Stimulated activated CD8-positive, alpha-beta memory T cell treated with anti-CD3 and anti-CD28 coated beads, Interleukin-15, amount 100 ng/mL, for 1 hour (primary cell): ENCODE data around the gene TNRC6C.
"Not testable (repeated sequence)": the region's sequence is repeated elsewhere in the genome, so short reads cannot be mapped to it uniquely, and the experiment has no call there.

ENCODE experiments used
- DNase-seq: peaks from one replicate; pipeline ENCODE4 v3.0.0-alpha.2; 2020; ENCODE audit warnings: low read depth

TNRC6C gene

GRCh38 chr17:78127239-78127887 lies 168.9 kb downstream of the TNRC6C start:
- DNase-seq = peak; percentile 28

- DNase-seq = no peak
Measured at GRCh38 chr17:78127888-78128550, 169.5 kb downstream of the TNRC6C start.

DNA sequence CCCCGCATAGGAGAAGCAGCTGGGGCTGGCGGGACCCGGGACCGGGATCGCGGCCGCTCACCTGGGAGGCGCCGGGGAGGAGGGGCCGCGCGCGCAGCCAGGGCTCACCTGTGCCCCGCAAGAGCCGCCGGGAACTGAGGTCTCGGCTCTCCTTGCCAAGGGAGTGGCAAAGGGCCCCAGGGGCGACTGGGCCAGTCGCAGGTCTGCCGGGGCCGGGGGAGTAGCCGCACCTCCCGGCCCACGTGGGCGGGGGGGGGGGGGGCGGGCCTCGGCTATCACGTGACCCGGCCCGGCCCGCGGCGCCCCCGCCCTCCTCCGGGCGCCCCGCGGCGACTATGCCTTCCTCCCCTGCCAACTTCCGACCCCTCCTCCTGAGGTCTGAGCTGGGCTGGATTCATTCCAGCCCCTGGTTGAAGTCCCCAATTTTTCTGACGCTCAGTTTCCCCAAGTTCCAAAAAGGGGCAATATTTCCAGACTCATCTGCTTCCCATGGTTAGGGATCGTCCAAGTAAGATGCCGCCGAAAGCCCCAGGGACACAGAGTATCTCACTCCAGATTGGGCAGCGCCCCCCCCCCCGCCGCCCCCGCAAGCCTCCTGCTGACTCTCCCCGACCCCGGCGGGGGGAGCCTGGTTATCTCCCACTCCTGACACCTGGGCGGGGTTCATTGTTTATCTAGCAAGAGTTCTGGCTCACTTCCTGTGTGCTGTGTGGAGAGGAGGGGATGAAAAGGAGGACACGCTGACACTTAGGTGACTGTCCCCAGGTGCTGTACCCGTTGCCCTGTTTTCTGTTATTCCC lies 170.2 kb downstream of the TNRC6C start, which contains the start of gene TMC6:
TSS of gene TMC6 (minus strand) at position 205 of the 800 bp plus-strand sequence. CDS start 1,923 bp downstream, outside the sequence.
- peak; percentile 38 for DNase-seq

GRCh38 chr17:78129351-78130089 lies 171.0 kb downstream of the TNRC6C start:
- DNase-seq = no peak

DNA sequence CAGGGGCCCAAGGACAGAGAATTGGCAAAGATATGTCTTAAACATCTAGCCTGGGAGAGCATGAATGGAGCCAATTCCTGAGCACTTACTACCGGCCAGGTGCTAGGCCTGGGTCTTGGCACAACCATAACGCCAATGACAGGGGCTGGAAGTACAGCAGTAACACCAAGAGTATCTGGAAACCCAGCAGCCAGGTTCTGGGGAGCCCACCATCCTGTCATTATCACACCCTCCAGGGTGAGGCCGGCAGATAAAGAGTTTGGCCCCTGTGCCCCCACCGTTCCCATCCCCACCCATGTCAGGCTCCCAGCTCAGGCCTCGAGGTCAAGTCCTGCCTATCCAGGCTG lies 171.6 kb downstream of the TNRC6C start:
- DNase-seq = no peak

DNA sequence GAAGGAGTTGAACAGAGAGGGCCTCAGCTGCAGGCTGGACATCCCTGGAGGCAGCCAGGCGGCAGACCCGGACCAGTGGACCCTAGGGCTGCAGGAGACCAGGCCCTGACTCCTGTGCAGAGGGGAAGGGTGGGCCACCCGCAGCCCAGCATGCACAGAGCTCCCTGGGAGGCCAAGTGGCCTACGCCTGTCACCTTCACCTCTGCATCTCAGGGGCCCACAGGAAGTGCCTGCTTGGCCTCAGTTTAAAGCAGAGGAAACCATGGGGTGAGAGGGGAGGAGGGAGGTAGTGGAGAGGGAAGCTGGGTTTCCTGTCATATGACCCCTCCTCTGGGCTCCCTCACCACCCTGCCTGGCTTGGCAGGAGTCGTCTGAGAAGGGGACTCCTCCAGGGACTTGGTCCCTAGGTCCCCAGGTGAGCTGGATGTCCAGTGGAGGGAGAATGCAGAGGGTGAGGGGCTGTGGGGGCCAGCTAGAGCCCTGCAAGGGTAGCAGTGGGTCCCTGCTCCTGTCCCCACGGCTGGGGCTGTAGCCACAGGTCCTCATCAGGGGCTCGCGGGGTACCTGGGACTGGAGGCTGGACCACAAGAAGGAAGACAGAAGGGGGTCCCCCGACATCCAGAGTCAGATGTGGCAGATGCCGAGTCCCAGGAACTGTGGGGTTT lies 172.1 kb downstream of the TNRC6C start, which contains the start of gene TMC8:
TSS of gene TMC8 (plus strand) at position 335 of the 665 bp plus-strand sequence. CDS start 818 bp downstream, outside the sequence.
- DNase-seq = peak; percentile 53

DNA sequence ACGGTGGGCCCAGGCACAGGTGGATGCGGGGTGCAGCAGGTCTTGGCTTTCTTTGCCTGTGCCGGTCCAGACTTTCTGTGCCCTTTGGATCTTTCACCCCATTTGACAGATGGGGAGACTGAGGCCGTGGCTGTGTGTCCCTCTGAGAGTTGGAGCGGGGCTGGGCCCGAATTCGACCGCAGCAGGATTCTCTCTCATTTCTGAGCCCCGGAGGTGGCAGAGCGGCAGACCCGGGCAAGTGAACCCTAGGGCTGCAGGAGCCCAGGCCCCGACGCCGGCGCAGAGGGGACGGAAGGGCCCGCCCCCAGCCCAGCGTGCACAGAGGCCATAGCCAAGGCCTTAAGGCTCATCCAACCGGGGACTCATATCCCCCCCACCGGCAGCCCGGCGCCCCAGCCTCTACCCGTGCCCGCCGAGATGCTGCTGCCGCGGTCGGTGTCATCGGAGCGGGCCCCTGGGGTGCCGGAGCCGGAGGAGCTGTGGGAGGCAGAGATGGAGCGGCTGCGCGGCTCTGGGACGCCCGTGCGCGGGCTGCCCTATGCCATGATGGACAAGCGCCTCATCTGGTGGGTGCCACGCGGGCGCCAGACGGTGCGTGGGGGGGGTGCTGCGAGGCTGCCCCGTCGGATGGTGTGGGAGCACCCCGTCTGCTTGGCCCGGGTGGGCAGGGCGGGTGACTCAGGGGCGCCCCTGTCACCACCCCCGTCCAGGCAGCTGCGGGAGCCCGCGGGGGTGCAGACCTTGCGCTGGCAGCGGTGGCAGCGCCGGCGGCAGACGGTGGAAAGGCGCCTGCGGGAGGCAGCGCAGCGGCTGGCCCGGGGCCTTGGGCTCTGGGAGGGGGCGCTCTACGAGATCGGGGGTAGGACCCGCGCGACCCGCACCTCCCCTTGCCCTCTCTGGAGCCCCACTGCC lies 172.9 kb downstream of the TNRC6C start:
- DNase-seq = no peak

- peak; percentile 47 for DNase-seq
Measured at GRCh38 chr17:78132084-78132676, 173.7 kb downstream of the TNRC6C start.

- DNase-seq = no peak
Measured at GRCh38 chr17:78132767-78133178, 174.3 kb downstream of the TNRC6C start.

- DNase-seq = no peak
Measured at GRCh38 chr17:78133179-78133951, 174.9 kb downstream of the TNRC6C start.

DNA sequence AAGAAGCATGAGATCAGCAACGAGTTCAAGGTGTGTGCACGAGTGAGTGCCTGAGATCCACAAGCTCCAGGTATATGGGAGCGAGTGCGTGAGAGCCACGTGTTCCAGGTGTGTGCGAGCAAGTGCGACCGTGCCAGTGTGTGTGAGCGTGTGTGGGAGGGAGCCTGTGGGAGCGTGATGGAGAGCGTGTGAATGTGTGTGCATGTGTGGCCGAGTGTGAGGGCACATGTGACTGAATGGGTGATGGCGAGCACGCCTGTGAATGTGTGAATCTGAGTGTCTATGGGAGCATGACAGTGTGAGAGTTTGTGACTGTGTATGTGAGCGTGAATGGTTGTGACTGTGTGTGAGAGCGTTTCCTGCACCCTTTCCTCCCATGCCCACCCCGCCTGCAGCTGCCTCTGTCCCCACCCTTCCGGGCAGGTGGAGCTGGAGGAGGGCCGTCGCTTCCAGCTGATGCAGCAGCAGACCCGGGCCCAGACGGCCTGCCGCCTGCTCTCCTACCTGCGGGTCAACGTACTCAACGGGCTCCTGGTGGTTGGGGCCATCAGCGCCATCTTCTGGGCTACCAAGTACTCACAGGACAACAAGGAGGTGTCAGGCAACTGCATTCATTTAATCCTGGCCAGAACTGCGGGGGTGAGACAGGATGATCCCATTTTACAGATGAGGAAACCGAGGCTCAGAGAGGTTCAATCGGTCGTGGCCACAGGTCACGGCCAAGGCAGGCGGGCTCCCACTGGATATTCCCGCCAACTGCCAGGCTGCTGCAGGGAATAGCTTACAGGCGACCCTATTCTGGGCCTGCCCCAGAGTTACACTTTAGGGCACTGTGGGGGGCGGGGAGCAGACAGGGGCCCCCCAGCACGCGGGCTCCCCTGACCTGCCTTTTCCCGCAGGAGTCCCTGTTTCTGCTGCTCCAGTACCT lies 175.7 kb downstream of the TNRC6C start:
- peak; percentile 58 for DNase-seq

DNA sequence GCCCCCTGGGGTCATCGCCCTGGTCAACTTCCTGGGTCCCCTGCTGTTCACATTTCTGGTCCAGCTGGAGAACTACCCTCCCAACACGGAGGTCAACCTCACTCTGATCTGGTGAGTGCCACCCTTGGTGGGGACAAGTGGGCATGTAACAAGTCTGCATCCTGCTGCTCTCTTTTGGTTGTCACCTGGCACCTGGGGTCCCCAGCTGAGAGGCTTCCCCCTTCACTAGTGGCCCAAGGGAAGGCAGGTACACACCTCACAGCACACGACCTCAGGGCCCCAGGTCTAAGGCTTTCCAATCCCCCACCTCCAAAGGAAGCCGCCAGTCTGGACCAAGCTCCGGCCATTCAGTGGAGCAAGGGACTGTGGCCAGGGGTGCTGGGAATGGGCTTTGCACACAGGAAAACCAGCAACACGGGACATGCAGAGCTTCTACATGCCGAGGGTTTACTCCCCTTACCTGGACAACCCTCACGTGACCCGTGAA lies 176.4 kb downstream of the TNRC6C start:
- no peak for DNase-seq

- DNase-seq = no peak
Measured at GRCh38 chr17:78135858-78136500, 177.5 kb downstream of the TNRC6C start.

GRCh38 chr17:78137392-78138203 lies 179.1 kb downstream of the TNRC6C start:
- no peak for DNase-seq

DNA sequence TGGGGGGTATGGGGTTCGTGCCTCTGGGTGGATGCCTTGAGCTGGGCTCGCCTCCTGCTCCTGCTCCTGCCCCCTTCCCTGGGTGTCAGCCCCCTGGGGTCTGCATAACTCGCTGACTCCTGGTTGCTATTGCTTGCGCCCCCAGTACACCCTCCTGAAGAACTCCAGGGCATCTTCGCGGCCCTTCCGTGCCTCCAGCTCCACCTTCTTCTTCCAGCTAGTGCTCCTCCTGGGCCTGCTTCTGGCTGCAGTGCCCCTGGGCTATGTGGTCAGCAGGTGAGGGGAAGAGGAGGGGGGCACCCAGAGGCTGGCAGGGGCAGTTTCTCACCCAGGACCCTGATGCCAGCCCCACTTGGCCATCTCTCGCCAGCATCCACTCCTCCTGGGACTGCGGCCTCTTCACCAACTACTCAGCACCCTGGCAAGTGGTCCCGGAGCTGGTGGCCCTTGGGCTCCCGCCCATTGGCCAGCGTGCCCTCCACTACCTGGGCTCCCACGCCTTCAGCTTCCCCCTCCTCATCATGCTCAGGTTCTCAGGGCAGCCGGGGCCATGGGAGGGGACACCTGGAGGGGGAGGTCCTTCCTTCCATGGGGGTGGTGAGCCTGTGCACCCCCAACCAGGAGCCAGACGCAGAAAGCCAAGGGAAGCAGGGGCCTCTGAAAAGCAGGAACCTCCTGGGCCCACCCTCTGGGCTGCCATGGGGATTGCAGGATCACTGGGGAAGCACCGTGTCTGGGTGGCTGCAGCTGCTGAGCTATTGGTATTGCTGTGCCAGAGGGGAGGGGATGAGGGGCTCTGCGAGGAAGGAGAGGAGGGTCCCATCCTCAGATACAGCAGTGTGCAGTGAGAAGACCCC lies 179.9 kb downstream of the TNRC6C start:
- no peak for DNase-seq

DNA sequence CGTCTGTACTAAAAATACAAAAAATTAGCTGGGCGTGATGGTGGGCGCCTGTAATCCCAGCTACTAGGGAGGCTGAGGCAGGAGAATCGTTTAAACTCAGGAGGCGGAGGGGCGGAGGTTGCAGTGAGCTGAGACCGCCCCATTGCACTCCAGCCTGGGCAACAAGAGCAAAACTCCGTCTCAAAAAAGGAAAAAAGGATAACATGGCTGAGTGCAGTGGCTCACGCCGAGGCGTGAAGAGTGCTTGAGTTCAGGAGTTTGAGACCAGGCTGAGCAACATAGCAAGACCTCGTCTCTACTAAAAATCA lies 181.3 kb downstream of the TNRC6C start:
- DNase-seq = not testable (repeated sequence)
